GM23338 (cell line): ENCODE data around the gene TXNDC2.

Source experiments
- EZH2 ChIP-seq: fragments of 200-600 bp; sonication (generic); IDR thresholded peaks from one replicate; pipeline ENCODE4 v1.8.0; 2017; ENCODE audit warnings: antibody characterized with exemption, mild to moderate bottlenecking, low read depth; ENCODE audit not compliant: unreplicated experiment
- EZH2phosphoT487 ChIP-seq: fragments of 200-600 bp; sonication (generic); IDR thresholded peaks from one replicate; pipeline ENCODE4 v1.8.1; 2018; ENCODE audit warnings: antibody characterized with exemption; ENCODE audit not compliant: unreplicated experiment
- POLR2AphosphoS5 ChIP-seq: IDR thresholded peaks from 2 replicates; pipeline ENCODE4 v1.6.1; 2016; ENCODE audit warnings: antibody characterized with exemption, low read depth
- ZNF331 ChIP-seq: fragments of 250-450 bp; sonication (Bioruptor Pico); IDR thresholded peaks from 2 replicates; pipeline ENCODE4 v1.5.0; 2020; ENCODE audit warnings: low read depth, mild to moderate bottlenecking, moderate library complexity
- TF ChIP-seq, protein P1 (sequence below), 2 experiments: fragments of 200-600 bp in 1 of 2; sonication (generic) in 1 of 2; conservative IDR thresholded peaks; 2 replicates each; pipeline versions ENCODE4 v1.5.1 to v1.6.1; 2016 to 2017; ENCODE audit warnings: antibody characterized with exemption in 2 of 2, low read depth in 2 of 2, mild to moderate bottlenecking in 2 of 2, moderate library complexity in 1 of 2
- TF ChIP-seq, protein P2 (sequence below): IDR thresholded peaks from one replicate; pipeline ENCODE4 v1.6.1; 2018; ENCODE audit warnings: antibody characterized with exemption; ENCODE audit not compliant: unreplicated experiment
- TF ChIP-seq, protein P3 (sequence below): fragments of 250-450 bp; sonication (Bioruptor Pico); IDR thresholded peaks from 2 replicates; pipeline ENCODE4 v1.5.0; 2020; ENCODE audit warnings: mild to moderate bottlenecking, moderate library complexity

DNA sequence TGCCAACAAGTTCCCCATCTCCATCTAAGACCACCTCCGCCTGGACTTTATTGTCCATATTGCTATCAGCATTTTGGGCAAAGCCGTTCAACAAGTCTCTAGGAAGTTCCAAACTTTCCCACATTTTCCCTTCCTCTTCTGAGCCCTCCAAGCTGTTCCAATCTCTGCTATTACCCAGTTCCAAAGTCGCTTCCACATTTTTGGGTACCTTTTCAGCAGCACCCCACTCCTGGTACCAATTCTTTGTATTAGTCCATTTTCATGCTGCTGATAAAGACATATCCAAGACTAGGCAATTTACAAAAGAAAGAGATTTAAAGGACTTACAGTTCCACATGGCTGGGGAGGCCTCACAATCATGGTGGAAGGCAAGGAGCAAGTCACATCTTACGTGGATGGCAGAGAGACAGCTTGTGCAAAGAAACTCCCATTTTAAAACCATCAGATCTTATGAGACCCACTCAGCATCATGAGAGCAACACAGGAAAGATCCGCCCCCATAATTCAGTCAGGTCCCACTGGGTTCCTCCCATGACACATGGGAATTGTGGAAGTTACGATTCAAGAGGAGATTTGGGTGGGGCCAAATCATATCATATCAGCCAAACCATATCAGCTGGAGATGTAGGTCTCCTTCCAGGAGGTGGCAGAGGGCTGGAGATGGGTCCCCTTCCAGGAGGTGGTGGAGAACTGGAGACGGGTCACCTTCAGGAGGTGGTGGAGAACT is 19.8 kb upstream of the TXNDC2 start:
- TF ChIP-seq POLR2AphosphoS5 (no peak), EZH2phosphoT487 (no peak), EZH2 (no peak), ZNF331 (CRISPR knock-in tag) (no peak)
- TF ChIP-seq, protein P1, sequence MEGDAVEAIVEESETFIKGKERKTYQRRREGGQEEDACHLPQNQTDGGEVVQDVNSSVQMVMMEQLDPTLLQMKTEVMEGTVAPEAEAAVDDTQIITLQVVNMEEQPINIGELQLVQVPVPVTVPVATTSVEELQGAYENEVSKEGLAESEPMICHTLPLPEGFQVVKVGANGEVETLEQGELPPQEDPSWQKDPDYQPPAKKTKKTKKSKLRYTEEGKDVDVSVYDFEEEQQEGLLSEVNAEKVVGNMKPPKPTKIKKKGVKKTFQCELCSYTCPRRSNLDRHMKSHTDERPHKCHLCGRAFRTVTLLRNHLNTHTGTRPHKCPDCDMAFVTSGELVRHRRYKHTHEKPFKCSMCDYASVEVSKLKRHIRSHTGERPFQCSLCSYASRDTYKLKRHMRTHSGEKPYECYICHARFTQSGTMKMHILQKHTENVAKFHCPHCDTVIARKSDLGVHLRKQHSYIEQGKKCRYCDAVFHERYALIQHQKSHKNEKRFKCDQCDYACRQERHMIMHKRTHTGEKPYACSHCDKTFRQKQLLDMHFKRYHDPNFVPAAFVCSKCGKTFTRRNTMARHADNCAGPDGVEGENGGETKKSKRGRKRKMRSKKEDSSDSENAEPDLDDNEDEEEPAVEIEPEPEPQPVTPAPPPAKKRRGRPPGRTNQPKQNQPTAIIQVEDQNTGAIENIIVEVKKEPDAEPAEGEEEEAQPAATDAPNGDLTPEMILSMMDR (conservative IDR thresholded peaks at IDR 0.05; ENCODE audit: low read depth in 2 of 2), result no peak
- TF ChIP-seq, protein P2, sequence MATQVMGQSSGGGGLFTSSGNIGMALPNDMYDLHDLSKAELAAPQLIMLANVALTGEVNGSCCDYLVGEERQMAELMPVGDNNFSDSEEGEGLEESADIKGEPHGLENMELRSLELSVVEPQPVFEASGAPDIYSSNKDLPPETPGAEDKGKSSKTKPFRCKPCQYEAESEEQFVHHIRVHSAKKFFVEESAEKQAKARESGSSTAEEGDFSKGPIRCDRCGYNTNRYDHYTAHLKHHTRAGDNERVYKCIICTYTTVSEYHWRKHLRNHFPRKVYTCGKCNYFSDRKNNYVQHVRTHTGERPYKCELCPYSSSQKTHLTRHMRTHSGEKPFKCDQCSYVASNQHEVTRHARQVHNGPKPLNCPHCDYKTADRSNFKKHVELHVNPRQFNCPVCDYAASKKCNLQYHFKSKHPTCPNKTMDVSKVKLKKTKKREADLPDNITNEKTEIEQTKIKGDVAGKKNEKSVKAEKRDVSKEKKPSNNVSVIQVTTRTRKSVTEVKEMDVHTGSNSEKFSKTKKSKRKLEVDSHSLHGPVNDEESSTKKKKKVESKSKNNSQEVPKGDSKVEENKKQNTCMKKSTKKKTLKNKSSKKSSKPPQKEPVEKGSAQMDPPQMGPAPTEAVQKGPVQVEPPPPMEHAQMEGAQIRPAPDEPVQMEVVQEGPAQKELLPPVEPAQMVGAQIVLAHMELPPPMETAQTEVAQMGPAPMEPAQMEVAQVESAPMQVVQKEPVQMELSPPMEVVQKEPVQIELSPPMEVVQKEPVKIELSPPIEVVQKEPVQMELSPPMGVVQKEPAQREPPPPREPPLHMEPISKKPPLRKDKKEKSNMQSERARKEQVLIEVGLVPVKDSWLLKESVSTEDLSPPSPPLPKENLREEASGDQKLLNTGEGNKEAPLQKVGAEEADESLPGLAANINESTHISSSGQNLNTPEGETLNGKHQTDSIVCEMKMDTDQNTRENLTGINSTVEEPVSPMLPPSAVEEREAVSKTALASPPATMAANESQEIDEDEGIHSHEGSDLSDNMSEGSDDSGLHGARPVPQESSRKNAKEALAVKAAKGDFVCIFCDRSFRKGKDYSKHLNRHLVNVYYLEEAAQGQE, result no peak
- TF ChIP-seq, protein P3, sequence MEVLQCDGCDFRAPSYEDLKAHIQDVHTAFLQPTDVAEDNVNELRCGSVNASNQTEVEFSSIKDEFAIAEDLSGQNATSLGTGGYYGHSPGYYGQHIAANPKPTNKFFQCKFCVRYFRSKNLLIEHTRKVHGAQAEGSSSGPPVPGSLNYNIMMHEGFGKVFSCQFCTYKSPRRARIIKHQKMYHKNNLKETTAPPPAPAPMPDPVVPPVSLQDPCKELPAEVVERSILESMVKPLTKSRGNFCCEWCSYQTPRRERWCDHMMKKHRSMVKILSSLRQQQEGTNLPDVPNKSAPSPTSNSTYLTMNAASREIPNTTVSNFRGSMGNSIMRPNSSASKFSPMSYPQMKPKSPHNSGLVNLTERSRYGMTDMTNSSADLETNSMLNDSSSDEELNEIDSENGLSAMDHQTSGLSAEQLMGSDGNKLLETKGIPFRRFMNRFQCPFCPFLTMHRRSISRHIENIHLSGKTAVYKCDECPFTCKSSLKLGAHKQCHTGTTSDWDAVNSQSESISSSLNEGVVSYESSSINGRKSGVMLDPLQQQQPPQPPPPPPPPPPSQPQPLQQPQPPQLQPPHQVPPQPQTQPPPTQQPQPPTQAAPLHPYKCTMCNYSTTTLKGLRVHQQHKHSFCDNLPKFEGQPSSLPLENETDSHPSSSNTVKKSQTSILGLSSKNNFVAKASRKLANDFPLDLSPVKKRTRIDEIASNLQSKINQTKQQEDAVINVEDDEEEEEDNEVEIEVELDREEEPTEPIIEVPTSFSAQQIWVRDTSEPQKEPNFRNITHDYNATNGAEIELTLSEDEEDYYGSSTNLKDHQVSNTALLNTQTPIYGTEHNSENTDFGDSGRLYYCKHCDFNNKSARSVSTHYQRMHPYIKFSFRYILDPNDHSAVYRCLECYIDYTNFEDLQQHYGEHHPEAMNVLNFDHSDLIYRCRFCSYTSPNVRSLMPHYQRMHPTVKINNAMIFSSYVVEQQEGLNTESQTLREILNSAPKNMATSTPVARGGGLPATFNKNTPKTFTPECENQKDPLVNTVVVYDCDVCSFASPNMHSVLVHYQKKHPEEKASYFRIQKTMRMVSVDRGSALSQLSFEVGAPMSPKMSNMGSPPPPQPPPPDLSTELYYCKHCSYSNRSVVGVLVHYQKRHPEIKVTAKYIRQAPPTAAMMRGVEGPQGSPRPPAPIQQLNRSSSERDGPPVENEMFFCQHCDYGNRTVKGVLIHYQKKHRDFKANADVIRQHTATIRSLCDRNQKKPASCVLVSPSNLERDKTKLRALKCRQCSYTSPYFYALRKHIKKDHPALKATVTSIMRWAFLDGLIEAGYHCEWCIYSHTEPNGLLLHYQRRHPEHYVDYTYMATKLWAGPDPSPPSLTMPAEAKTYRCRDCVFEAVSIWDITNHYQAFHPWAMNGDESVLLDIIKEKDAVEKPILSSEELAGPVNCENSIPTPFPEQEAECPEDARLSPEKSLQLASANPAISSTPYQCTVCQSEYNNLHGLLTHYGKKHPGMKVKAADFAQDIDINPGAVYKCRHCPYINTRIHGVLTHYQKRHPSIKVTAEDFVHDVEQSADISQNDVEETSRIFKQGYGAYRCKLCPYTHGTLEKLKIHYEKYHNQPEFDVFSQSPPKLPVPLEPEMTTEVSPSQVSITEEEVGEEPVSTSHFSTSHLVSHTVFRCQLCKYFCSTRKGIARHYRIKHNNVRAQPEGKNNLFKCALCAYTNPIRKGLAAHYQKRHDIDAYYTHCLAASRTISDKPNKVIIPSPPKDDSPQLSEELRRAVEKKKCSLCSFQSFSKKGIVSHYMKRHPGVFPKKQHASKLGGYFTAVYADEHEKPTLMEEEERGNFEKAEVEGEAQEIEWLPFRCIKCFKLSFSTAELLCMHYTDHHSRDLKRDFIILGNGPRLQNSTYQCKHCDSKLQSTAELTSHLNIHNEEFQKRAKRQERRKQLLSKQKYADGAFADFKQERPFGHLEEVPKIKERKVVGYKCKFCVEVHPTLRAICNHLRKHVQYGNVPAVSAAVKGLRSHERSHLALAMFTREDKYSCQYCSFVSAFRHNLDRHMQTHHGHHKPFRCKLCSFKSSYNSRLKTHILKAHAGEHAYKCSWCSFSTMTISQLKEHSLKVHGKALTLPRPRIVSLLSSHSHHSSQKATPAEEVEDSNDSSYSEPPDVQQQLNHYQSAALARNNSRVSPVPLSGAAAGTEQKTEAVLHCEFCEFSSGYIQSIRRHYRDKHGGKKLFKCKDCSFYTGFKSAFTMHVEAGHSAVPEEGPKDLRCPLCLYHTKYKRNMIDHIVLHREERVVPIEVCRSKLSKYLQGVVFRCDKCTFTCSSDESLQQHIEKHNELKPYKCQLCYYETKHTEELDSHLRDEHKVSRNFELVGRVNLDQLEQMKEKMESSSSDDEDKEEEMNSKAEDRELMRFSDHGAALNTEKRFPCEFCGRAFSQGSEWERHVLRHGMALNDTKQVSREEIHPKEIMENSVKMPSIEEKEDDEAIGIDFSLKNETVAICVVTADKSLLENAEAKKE (CRISPR knock-in tag), result no peak
